Fibroblast of peridontal ligament (primary cell): ENCODE data around the gene CLSTN3.

ENCODE experiments used
- DNase-seq: peaks from one replicate; pipeline ENCODE4 v3.0.0-alpha.2; 2010; ENCODE audit errors: extremely low read depth

CLSTN3 gene

GRCh38 chr12:7125632-7126227 lies 4.4 kb upstream of the CLSTN3 start:
- DNase-seq: no peak

GRCh38 chr12:7127916-7128626 lies 2.1 kb upstream of the CLSTN3 start:
- DNase-seq: no peak

GRCh38 chr12:7128681-7129286 lies 1.4 kb upstream of the CLSTN3 start, which contains the start of gene RBP5:
RBP5 (minus strand) TSS chr12:7128889; CDS start chr12:7128775, 114 bp downstream.
- no peak for DNase-seq

- DNase-seq: no peak
These were observed 792 bp upstream of the CLSTN3 start for GRCh38 chr12:7129287-7129871.

- DNase-seq: peak; percentile 36
These were observed 730 bp downstream of the CLSTN3 start for GRCh38 chr12:7130701-7131501.

GRCh38 chr12:7131502-7131866 lies 1.3 kb downstream of the CLSTN3 start:
- DNase-seq: no peak

GRCh38 chr12:7134396-7135166 lies 4.4 kb downstream of the CLSTN3 start:
- DNase-seq: no peak

GRCh38 chr12:7136071-7136470 lies 5.9 kb downstream of the CLSTN3 start:
- DNase-seq: no peak

- DNase-seq: no peak
These were observed 6.5 kb downstream of the CLSTN3 start for GRCh38 chr12:7136676-7137075.

- DNase-seq: no peak
These were observed 7.7 kb downstream of the CLSTN3 start for GRCh38 chr12:7137908-7138307.

GRCh38 chr12:7139200-7139599 lies 9.0 kb downstream of the CLSTN3 start:
- DNase-seq: no peak

GRCh38 chr12:7141351-7142005 lies 11.3 kb downstream of the CLSTN3 start:
- no peak for DNase-seq

- DNase-seq: peak; percentile 47
These were observed 12.0 kb downstream of the CLSTN3 start for GRCh38 chr12:7142056-7142644.

GRCh38 chr12:7142809-7143465 lies 12.8 kb downstream of the CLSTN3 start:
- no peak for DNase-seq

- DNase-seq: no peak
These were observed 13.4 kb downstream of the CLSTN3 start for GRCh38 chr12:7143564-7143963.

- peak; percentile 72 for DNase-seq
These were observed 14.4 kb downstream of the CLSTN3 start for GRCh38 chr12:7144414-7145120.

- no peak for DNase-seq
These were observed 15.5 kb downstream of the CLSTN3 start for GRCh38 chr12:7145671-7146070.

- no peak for DNase-seq
These were observed 16.1 kb downstream of the CLSTN3 start for GRCh38 chr12:7146228-7146627.

GRCh38 chr12:7146906-7147305 lies 16.7 kb downstream of the CLSTN3 start:
- no peak for DNase-seq
